OCI-LY7 (cell line): ENCODE data around the gene CATSPER4.

Experiments used
- EZH2phosphoT487 ChIP-seq: fragments of 200-600 bp; sonication (generic); IDR thresholded peaks from 2 replicates; pipeline ENCODE4 v1.6.1; 2018; ENCODE audit warnings: low read depth, borderline replicate concordance, mild to moderate bottlenecking, mixed run types, antibody characterized with exemption, low read length, moderate library complexity, mixed read lengths
- TF ChIP-seq, protein P1 (sequence below): fragments of 200-600 bp; sonication (generic); conservative IDR thresholded peaks from 2 replicates; pipeline ENCODE4 v1.5.1; 2014; ENCODE audit warnings: mild to moderate bottlenecking, antibody characterized with exemption, low read length, moderate library complexity, mixed read lengths

- TF ChIP-seq, protein P1, sequence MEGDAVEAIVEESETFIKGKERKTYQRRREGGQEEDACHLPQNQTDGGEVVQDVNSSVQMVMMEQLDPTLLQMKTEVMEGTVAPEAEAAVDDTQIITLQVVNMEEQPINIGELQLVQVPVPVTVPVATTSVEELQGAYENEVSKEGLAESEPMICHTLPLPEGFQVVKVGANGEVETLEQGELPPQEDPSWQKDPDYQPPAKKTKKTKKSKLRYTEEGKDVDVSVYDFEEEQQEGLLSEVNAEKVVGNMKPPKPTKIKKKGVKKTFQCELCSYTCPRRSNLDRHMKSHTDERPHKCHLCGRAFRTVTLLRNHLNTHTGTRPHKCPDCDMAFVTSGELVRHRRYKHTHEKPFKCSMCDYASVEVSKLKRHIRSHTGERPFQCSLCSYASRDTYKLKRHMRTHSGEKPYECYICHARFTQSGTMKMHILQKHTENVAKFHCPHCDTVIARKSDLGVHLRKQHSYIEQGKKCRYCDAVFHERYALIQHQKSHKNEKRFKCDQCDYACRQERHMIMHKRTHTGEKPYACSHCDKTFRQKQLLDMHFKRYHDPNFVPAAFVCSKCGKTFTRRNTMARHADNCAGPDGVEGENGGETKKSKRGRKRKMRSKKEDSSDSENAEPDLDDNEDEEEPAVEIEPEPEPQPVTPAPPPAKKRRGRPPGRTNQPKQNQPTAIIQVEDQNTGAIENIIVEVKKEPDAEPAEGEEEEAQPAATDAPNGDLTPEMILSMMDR = no peak
- no peak for TF ChIP-seq EZH2phosphoT487
These were observed 7.4 kb downstream of the CATSPER4 start for GRCh38 chr1:26197813-26198212.
